HepG2 (cell line): Measurements from ENCODE around the gene ICAM2. TPM values are rescaled to one million over a fixed set of nuclear protein-coding genes. Genes with fewer than 3 reads are reported as not detected.
A peak's percentile ranks its signal among the peaks of the same experiment; 100 is the strongest.

ENCODE experiments used
- GABPB1 ChIP-seq: IDR thresholded peaks from 2 replicates; pipeline ENCODE4 v1.6.1; 2016; ENCODE audit warnings: mild to moderate bottlenecking, missing genetic modification reagents, moderate library complexity, missing compliant biosample characterization
- NFE2 ChIP-seq: sonication (generic); formaldehyde crosslinking; IDR thresholded peaks from 2 replicates; pipeline ENCODE4 v1.4.0; 2020; ENCODE audit warnings: missing genetic modification reagents
- NKX3-1 ChIP-seq: sonication (generic); formaldehyde crosslinking; IDR thresholded peaks from 2 replicates; pipeline ENCODE4 v1.5.0; 2020; ENCODE audit warnings: missing genetic modification reagents
- POLR2G ChIP-seq: fragments of 200-400 bp; formaldehyde crosslinking; IDR thresholded peaks from 2 replicates; pipeline ENCODE4 v1.6.1; 2018; ENCODE audit warnings: mild to moderate bottlenecking, low read depth, low read length, moderate library complexity
- UBTF ChIP-seq: sonication (generic); formaldehyde crosslinking; IDR thresholded peaks from 2 replicates; pipeline ENCODE4 v1.4.0; 2020; ENCODE audit warnings: mild to moderate bottlenecking, missing genetic modification reagents
- ZNF10 ChIP-seq: sonication (generic); formaldehyde crosslinking; IDR thresholded peaks from 2 replicates; pipeline ENCODE4 v1.4.0; 2020; ENCODE audit warnings: mild to moderate bottlenecking, low read depth, missing genetic modification reagents, borderline replicate concordance
- ZNF260 ChIP-seq: sonication (generic); formaldehyde crosslinking; IDR thresholded peaks from 2 replicates; pipeline ENCODE4 v1.4.0; 2020; ENCODE audit warnings: missing genetic modification reagents, low read depth, mild to moderate bottlenecking, borderline replicate concordance
- ZNF276 ChIP-seq: sonication (generic); formaldehyde crosslinking; IDR thresholded peaks from 2 replicates; pipeline ENCODE4 v1.4.0; 2020; ENCODE audit warnings: mild to moderate bottlenecking, low read depth, missing genetic modification reagents
- ZNF512 ChIP-seq: sonication (generic); formaldehyde crosslinking; IDR thresholded peaks from 2 replicates; pipeline ENCODE4 v1.4.0; 2020; ENCODE audit warnings: mild to moderate bottlenecking, missing genetic modification reagents
- ZNF687 ChIP-seq: sonication (generic); formaldehyde crosslinking; IDR thresholded peaks from 2 replicates; pipeline ENCODE4 v1.5.1; 2020; ENCODE audit warnings: mild to moderate bottlenecking, missing genetic modification reagents, moderate library complexity
- ZNF710 ChIP-seq: sonication (generic); formaldehyde crosslinking; IDR thresholded peaks from 2 replicates; pipeline ENCODE4 v1.5.0; 2020; ENCODE audit warnings: mild to moderate bottlenecking, missing genetic modification reagents, borderline replicate concordance
- ZNF740 ChIP-seq: sonication (generic); formaldehyde crosslinking; IDR thresholded peaks from 2 replicates; pipeline ENCODE4 v1.4.0; 2020; ENCODE audit warnings: missing genetic modification reagents
- polyA plus RNA-seq, 8 experiments: library from polyadenylated mRNA; depleted of rRNA in 3 of 8; stranded (reverse) in 7 of 8; unstranded in 1 of 8; fragments of >200 nt; fragmentation: Illumina TruSeq in 4 of 8; extraction: Trizol in 4 of 8; gene quantifications; 2 replicates each; pipeline versions ENCODE4 v1.2.1 to v1.2.3, GENCODE V29; 2011 to 2016; ENCODE audit warnings: low read depth in 4 of 8, missing spikeins in 1 of 8, mixed read lengths in 1 of 8; ENCODE audit not compliant: insufficient read depth in 1 of 8
- total RNA-seq, 5 experiments: library from RNA; depleted of rRNA; stranded (reverse); fragments of >200 nt; fragmentation: Illumina TruSeq; extraction: Trizol; gene quantifications; 2 replicates each; pipeline ENCODE4 v1.2.3, GENCODE V29; 2016; ENCODE audit warnings: low read depth in 1 of 5

The ICAM2 gene
- total and polyA plus RNA-seq, 2 of the 13 experiments (the other 11 are each of a cell fraction or from before 2014, with no cell fraction given) = 10.9 to 20.8 TPM

- 0 out of 2 replicates have a peak, but pooled peaks have one; percentile 34 for TF ChIP-seq POLR2G
- TF ChIP-seq ZNF512 (CRISPR knock-in tag) = no peak
- TF ChIP-seq GABPB1 (CRISPR knock-in tag) = peak; percentile 20; the same call in 1 of the 2 replicates
- peak; percentile 84 for TF ChIP-seq ZNF687
- TF ChIP-seq ZNF740 (CRISPR knock-in tag) = peak; percentile 24; the same call in 1 of the 2 replicates
- no peak for TF ChIP-seq ZNF10 (CRISPR knock-in tag)
- no peak for TF ChIP-seq ZNF260 (CRISPR knock-in tag)
- TF ChIP-seq ZNF710 = peak; percentile 30; the same call in 1 of the 2 replicates
- no peak for TF ChIP-seq NKX3-1 (CRISPR knock-in tag)
- TF ChIP-seq UBTF (CRISPR knock-in tag) = peak; percentile 24; the same call in 1 of the 2 replicates
- TF ChIP-seq NFE2 = no peak
- TF ChIP-seq ZNF276 (CRISPR knock-in tag) = 0 out of 2 replicates have a peak, but pooled peaks have one; percentile 15
Observed at GRCh38 chr17:64006361-64007088, 13.9 kb downstream of the ICAM2 start (continued).
